ENCODE results near the gene KCNH2. TPM values are rescaled to one million over a fixed set of nuclear protein-coding genes. Genes with fewer than 3 reads are reported as not detected.

The KCNH2 gene
- total RNA-seq, 4 donors from 2014 or later, result 0.33 to 0.93 (median 0.63) TPM

- Histone ChIP-seq H3K4me3 (replicated peaks in 1 of 3) (no peak overlapping the region), H3K9me3 (no peaks in the 10 kb centered on the region), H3K27ac (no peak overlapping the region), H3K4me1 (peaks cover 0 to 4% of the 10 kb centered on the region in 2 donors), H3K27me3 (peaks cover 10% of the 10 kb centered on the region), H3K36me3 (no peaks in the 10 kb centered on the region)
- 88 to 94% methylated on average over 5 to 6 of the region's 6 CpGs for WGBS, 2 donors
- intact Hi-C loops (cut with DNase I), result no loop called here
- TF ChIP-seq POLR2A (IDR thresholded peaks at IDR 0.05) (no peak), CTCF (IDR thresholded peaks at IDR 0.05) (no peak)
- no peak for DNase-seq
Observed at GRCh38 chr7:150944066-150945042, 33.8 kb downstream of the KCNH2 start.

- peaks cover 10% of the 10 kb centered on the region for H3K27me3 ChIP-seq
- no peaks in the 10 kb centered on the region for H3K36me3 ChIP-seq
- no peaks in the 10 kb centered on the region for H3K9me3 ChIP-seq
- H3K27ac ChIP-seq, result no peak overlapping the region
- TF ChIP-seq CTCF (IDR thresholded peaks at IDR 0.05) (no peak), POLR2A (IDR thresholded peaks at IDR 0.05) (no peak)
- H3K4me1 ChIP-seq, result peaks cover 0 to 4% of the 10 kb centered on the region in 2 donors
- intact Hi-C loops (cut with DNase I), result no loop called here
- 97 to 100% methylated on average over 6 of the region's 6 CpGs for WGBS, 2 donors
- no peak for DNase-seq
- no peak overlapping the region for H3K4me3 ChIP-seq (replicated peaks in 1 of 3)
Observed at GRCh38 chr7:150943453-150943814, 34.7 kb downstream of the KCNH2 start.

GRCh38 chr7:150942591-150943452, 35.3 kb downstream of the KCNH2 start:
- 69 to 83% methylated on average over 8 to 13 of the region's 13 CpGs for WGBS, 2 donors
- H3K27ac ChIP-seq, result no peak overlapping the region
- no peaks in the 10 kb centered on the region for H3K36me3 ChIP-seq
- H3K4me3 ChIP-seq (replicated peaks in 1 of 3), result no peak overlapping the region
- no peak for TF ChIP-seq POLR2A (IDR thresholded peaks at IDR 0.05)
- TF ChIP-seq CTCF (IDR thresholded peaks at IDR 0.05), result no peak
- DNase-seq, result no peak
- intact Hi-C loops (cut with DNase I), result no loop called here
- H3K9me3 ChIP-seq, result no peaks in the 10 kb centered on the region
- peaks cover 0 to 8% of the 10 kb centered on the region in 2 donors for H3K4me1 ChIP-seq
- peaks cover 8% of the 10 kb centered on the region for H3K27me3 ChIP-seq

GRCh38 chr7:150942001-150942590, 36.0 kb downstream of the KCNH2 start:
- no peak for TF ChIP-seq CTCF (IDR thresholded peaks at IDR 0.05)
- TF ChIP-seq POLR2A (IDR thresholded peaks at IDR 0.05), result no peak

More at GRCh38 chr7:150942001-150942590, 36.0 kb downstream of the KCNH2 start:
- Histone ChIP-seq H3K4me3 (replicated peaks in 1 of 3) (no peak overlapping the region), H3K4me1 (peaks cover 0 to 9% of the 10 kb centered on the region in 2 donors), H3K36me3 (no peaks in the 10 kb centered on the region), H3K27ac (no peak overlapping the region), H3K9me3 (no peaks in the 10 kb centered on the region), H3K27me3 (peaks cover under 1% of the 10 kb centered on the region)
- WGBS, 2 donors, result 62 to 68% methylated on average over 8 of the region's 14 CpGs
- intact Hi-C loops (cut with DNase I), result no loop called here
- DNase-seq, result no peak

All from thyroid gland (tissue), 4 donors.